Smooth muscle cell (in vitro differentiated cells): ENCODE data around the gene INHBC. TPM values are rescaled to one million over a fixed set of nuclear protein-coding genes. Genes with fewer than 3 reads are reported as not detected.

Experiments used
- DNase-seq: peaks from one replicate; lab custom pipeline; 2025; ENCODE audit not compliant: unreplicated experiment; lab: John Stamatoyannopoulos, UW
- H2AFZ ChIP-seq: fragments of 200-600 bp; sonication (generic); 2 replicates; pipeline ENCODE4 v1.6.0; 2016; ENCODE audit warnings: antibody characterized with exemption, low read depth, mild to moderate bottlenecking
- H3F3A ChIP-seq: fragments of 200-600 bp; sonication (generic); 2 replicates; pipeline ENCODE4 v1.6.0; 2017; ENCODE audit warnings: antibody characterized with exemption, low read depth
- H3K27ac ChIP-seq: fragments of 200-600 bp; sonication (generic); 2 replicates; pipeline ENCODE4 v1.5.1; 2016; ENCODE audit warnings: low read depth, mild to moderate bottlenecking
- H3K27me3 ChIP-seq: fragments of 200-600 bp; sonication (generic); 2 replicates; pipeline ENCODE4 v1.6.1; 2016; ENCODE audit warnings: low read depth, mild to moderate bottlenecking
- H3K36me3 ChIP-seq: fragments of 200-600 bp; sonication (generic); 2 replicates; pipeline ENCODE4 v1.5.1; 2016; ENCODE audit warnings: low read depth
- H3K4me1 ChIP-seq: fragments of 200-600 bp; sonication (generic); 2 replicates; pipeline ENCODE4 v1.5.1; 2016; ENCODE audit warnings: low read depth
- H3K4me2 ChIP-seq: fragments of 200-600 bp; sonication (generic); 2 replicates; pipeline ENCODE4 v1.6.0; 2016; ENCODE audit warnings: mild to moderate bottlenecking
- H3K4me3 ChIP-seq: fragments of 200-600 bp; sonication (generic); 2 replicates; pipeline ENCODE4 v1.5.1; 2016; ENCODE audit warnings: mild to moderate bottlenecking
- H3K79me2 ChIP-seq: fragments of 200-600 bp; sonication (generic); 2 replicates; pipeline ENCODE4 v1.6.0; 2016; ENCODE audit warnings: low read depth, mild to moderate bottlenecking
- H3K9ac ChIP-seq: fragments of 200-600 bp; sonication (generic); 2 replicates; pipeline ENCODE4 v1.6.0; 2016; ENCODE audit warnings: low read depth
- H3K9me3 ChIP-seq: fragments of 200-600 bp; sonication (generic); replicated peaks from 2 replicates; pipeline ENCODE4 v1.5.1; 2016; ENCODE audit warnings: low read depth
- H4K20me1 ChIP-seq: fragments of 200-600 bp; sonication (generic); 2 replicates; pipeline ENCODE4 v1.6.0; 2016; ENCODE audit warnings: low read depth
- CTCF ChIP-seq: fragments of 200-600 bp; sonication (generic); IDR thresholded peaks from 2 replicates; pipeline ENCODE4 v1.5.1; 2017; ENCODE audit warnings: borderline replicate concordance, mild to moderate bottlenecking, antibody characterized with exemption; ENCODE audit not compliant: insufficient read depth, poor library complexity, severe bottlenecking
- WGBS: methylation state at CpG from one replicate; pipeline ENCODE4 v1.1.7; 2016; ENCODE audit warnings: low lambda C conversion rate; 5-methylcytosine and 5-hydroxymethylcytosine counted together
- polyA plus RNA-seq: library from polyadenylated mRNA; unstranded; fragments of >200 nt; fragmentation: Nextera tagmentation; extraction: Ambion mirVana; gene quantifications from 2 replicates; pipeline ENCODE4 v1.2.1, GENCODE V29; 2016
- small RNA-seq: library from RNA; depleted of rRNA; stranded (forward); fragments of <200 nt; gene quantifications from one replicate; pipeline ENCODE3, GENCODE V24; 2014
- total RNA-seq: library from RNA; depleted of rRNA; stranded (reverse); fragments of >200 nt; gene quantifications from 2 replicates; pipeline ENCODE4 v1.2.3, GENCODE V29; 2014

The INHBC gene
- total and polyA plus RNA-seq, 2 experiments from 2014 or later: 0.42 TPM; not detected in 1

GRCh38 chr12:57498571-57498970 is 64.0 kb downstream of the INHBC start:
- no peak for DNase-seq
- 98% methylated on average over 4 of the region's 4 CpGs for WGBS
- H3K27me3 ChIP-seq: no peaks in the 10 kb centered on the region
- H2AFZ ChIP-seq: no peak overlapping the region
- H3K27ac ChIP-seq: no peak overlapping the region
- H4K20me1 ChIP-seq: peaks cover 3% of the 10 kb centered on the region
- H3K9me3 ChIP-seq: no peaks in the 10 kb centered on the region
- H3K9ac ChIP-seq: no peak overlapping the region
- H3F3A ChIP-seq: no peaks in the 10 kb centered on the region
- H3K4me3 ChIP-seq: no peak overlapping the region
- H3K79me2 ChIP-seq: peaks cover 10% of the 10 kb centered on the region
- H3K36me3 ChIP-seq: peaks cover 15% of the 10 kb centered on the region
- TF ChIP-seq CTCF: no peak
- H3K4me1 ChIP-seq: no peaks in the 10 kb centered on the region
- no peak overlapping the region for H3K4me2 ChIP-seq

- H3K27me3 ChIP-seq: no peaks in the 10 kb centered on the region
- peaks cover 19% of the 10 kb centered on the region for H3K36me3 ChIP-seq
- no peaks in the 10 kb centered on the region for H3K4me1 ChIP-seq
- 97% methylated on average over 11 of the region's 11 CpGs for WGBS
- no peak for TF ChIP-seq CTCF
- H3F3A ChIP-seq: no peaks in the 10 kb centered on the region
- H3K79me2 ChIP-seq: peaks cover 10% of the 10 kb centered on the region
- no peak overlapping the region for H2AFZ ChIP-seq
- H3K9ac ChIP-seq: no peak overlapping the region
- no peaks in the 10 kb centered on the region for H4K20me1 ChIP-seq
- no peak for DNase-seq
- H3K9me3 ChIP-seq: no peaks in the 10 kb centered on the region
- H3K27ac ChIP-seq: no peak overlapping the region
- H3K4me3 ChIP-seq: no peak overlapping the region
- no peak overlapping the region for H3K4me2 ChIP-seq
These were observed 65.6 kb downstream of the INHBC start for GRCh38 chr12:57500213-57500612.

Small RNAs within 50 kb of the gene (small RNA-seq; reads per million reads assigned to genes)
- gene RNU6-879P: not detected

Other genes starting within 250 kb of the INHBC start
- 1.6 and 3.9 TPM in 2 replicates for gene NXPH4, start 218.0 kb upstream of the INHBC start, total RNA-seq
- 8.5 and 10.7 TPM in 2 replicates for gene NXPH4, start 218.0 kb upstream of the INHBC start, polyA plus RNA-seq
- gene SHMT2, start 205.1 kb upstream of the INHBC start, total RNA-seq: 82.1 and 117 TPM in 2 replicates
- 107 TPM in 2 replicates for gene SHMT2, start 205.1 kb upstream of the INHBC start, polyA plus RNA-seq
- gene STAC3, start 183.6 kb upstream of the INHBC start, total RNA-seq: 1.4 TPM in 1 of 2 replicates, not detected in the other
- gene STAC3, start 183.6 kb upstream of the INHBC start, polyA plus RNA-seq: not detected in 2 replicates
- 10.4 and 16.0 TPM in 2 replicates for gene R3HDM2, start 3.7 kb upstream of the INHBC start, total RNA-seq
- 12.2 and 17.2 TPM in 2 replicates for gene R3HDM2, start 3.7 kb upstream of the INHBC start, polyA plus RNA-seq
- 5.4 and 11.5 TPM in 2 replicates for gene INHBE, start 20.5 kb downstream of the INHBC start, total RNA-seq
- 2.1 and 2.3 TPM in 2 replicates for gene INHBE, start 20.5 kb downstream of the INHBC start, polyA plus RNA-seq
- gene GLI1, start 25.0 kb downstream of the INHBC start, total RNA-seq: 1.4 and 1.5 TPM in 2 replicates
- 0.50 and 1.2 TPM in 2 replicates for gene GLI1, start 25.0 kb downstream of the INHBC start, polyA plus RNA-seq
- gene ARHGAP9, start 45.1 kb downstream of the INHBC start, total RNA-seq: 1.3 TPM in 1 of 2 replicates, not detected in the other
- gene ARHGAP9, start 45.1 kb downstream of the INHBC start, polyA plus RNA-seq: not detected in 2 replicates
- gene MARS1, start 53.3 kb downstream of the INHBC start, total RNA-seq: 192 and 629 TPM in 2 replicates
- gene MARS1, start 53.3 kb downstream of the INHBC start, polyA plus RNA-seq: 186 and 187 TPM in 2 replicates
- 25.8 and 28.4 TPM in 2 replicates for gene DDIT3, start 85.7 kb downstream of the INHBC start, total RNA-seq
- 27.8 and 43.5 TPM in 2 replicates for gene DDIT3, start 85.7 kb downstream of the INHBC start, polyA plus RNA-seq
- gene MBD6, start 88.0 kb downstream of the INHBC start, total RNA-seq: 3.7 and 9.1 TPM in 2 replicates
- gene MBD6, start 88.0 kb downstream of the INHBC start, polyA plus RNA-seq: 11.7 and 18.4 TPM in 2 replicates
- gene DCTN2, start 112.4 kb downstream of the INHBC start, total RNA-seq: 88.0 and 107 TPM in 2 replicates
- 119 and 127 TPM in 2 replicates for gene DCTN2, start 112.4 kb downstream of the INHBC start, polyA plus RNA-seq
- gene KIF5A, start 115.3 kb downstream of the INHBC start, total RNA-seq: 2.2 and 2.8 TPM in 2 replicates
- 0.34 and 0.53 TPM in 2 replicates for gene KIF5A, start 115.3 kb downstream of the INHBC start, polyA plus RNA-seq
- 39.5 and 53.8 TPM in 2 replicates for gene PIP4K2C, start 156.4 kb downstream of the INHBC start, total RNA-seq
- gene PIP4K2C, start 156.4 kb downstream of the INHBC start, polyA plus RNA-seq: 33.3 and 41.1 TPM in 2 replicates
- gene DTX3, start 170.0 kb downstream of the INHBC start, total RNA-seq: 28.9 and 29.4 TPM in 2 replicates
- 43.0 and 48.2 TPM in 2 replicates for gene DTX3, start 170.0 kb downstream of the INHBC start, polyA plus RNA-seq
- gene ARHGEF25, start 176.7 kb downstream of the INHBC start, total RNA-seq: 13.9 and 18.5 TPM in 2 replicates
- gene ARHGEF25, start 176.7 kb downstream of the INHBC start, polyA plus RNA-seq: 1.5 and 3.8 TPM in 2 replicates
- gene B4GALNT1, start 198.4 kb downstream of the INHBC start, total RNA-seq: 1.7 and 1.8 TPM in 2 replicates
- 2.1 and 5.6 TPM in 2 replicates for gene B4GALNT1, start 198.4 kb downstream of the INHBC start, polyA plus RNA-seq